Activated CD4-positive, alpha-beta T cell treated with anti-CD3 and anti-CD28 coated beads, Interleukin-2, amount 10 ng/mL, durations not matched to agents 7 days and 5 days (primary cell): Measurements from ENCODE around the gene BMAL1. TPM values are rescaled to one million over a fixed set of nuclear protein-coding genes. Genes with fewer than 3 reads are reported as not detected.
A peak's percentile ranks its signal among the peaks of the same experiment; 100 is the strongest.
"Not testable (repeated sequence)": the region's sequence is repeated elsewhere in the genome, so short reads cannot be mapped to it uniquely, and the experiment has no call there.

ENCODE experiments used
- CTCF ChIA-PET: fragments of 350-600 bp; sonication (Branson Sonifier 250); formaldehyde crosslinking; loops from one replicate; lab custom pipeline; 2021; ENCODE audit warnings: antibody characterized with exemption; lab: Charles Lee
- POLR2A ChIA-PET: fragments of 350-600 bp; sonication (Branson Sonifier 250); formaldehyde crosslinking; loops from one replicate; lab custom pipeline; 2021; ENCODE audit warnings: antibody characterized with exemption; lab: Charles Lee
- DNase-seq: peaks from one replicate; pipeline ENCODE4 v3.0.0-alpha.2; 2020
- H3K27ac Mint-ChIP-seq: one replicate; pipeline ENCODE4 v1.8.0; 2021; ENCODE audit warnings: mild to moderate bottlenecking, moderate library complexity, mixed read lengths
- H3K27me3 Mint-ChIP-seq: one replicate; pipeline ENCODE4 v1.8.0; 2021; ENCODE audit warnings: mixed read lengths
- H3K36me3 Mint-ChIP-seq: one replicate; pipeline ENCODE4 v1.8.0; 2021; ENCODE audit warnings: low read depth, mixed read lengths
- H3K4me1 Mint-ChIP-seq: one replicate; pipeline ENCODE4 v1.8.0; 2021; ENCODE audit warnings: mixed read lengths
- H3K4me3 Mint-ChIP-seq: one replicate; pipeline ENCODE4 v1.8.0; 2021; ENCODE audit warnings: mild to moderate bottlenecking, moderate library complexity, mixed read lengths
- H3K9me3 Mint-ChIP-seq: one replicate; pipeline ENCODE4 v1.8.0; 2021; ENCODE audit warnings: mixed read lengths
- total RNA-seq, 2 experiments: library from RNA; stranded (reverse); gene quantifications; one replicate each; pipeline ENCODE4 v1.2.3, GENCODE V29; 2021

Gene BMAL1
- total RNA-seq, 2 experiments from 2014 or later = 32.0 to 36.9 TPM

GRCh38 chr11:13249992-13250391, 27.6 kb upstream of the BMAL1 start:
- Mint-ChIP-seq H3K4me1 (no peaks in the 10 kb centered on the region), H3K4me3 (no peak overlapping the region), H3K36me3 (no peaks in the 10 kb centered on the region), H3K9me3 (no peaks in the 10 kb centered on the region), H3K27ac (no peak overlapping the region), H3K27me3 (peaks cover 17% of the 10 kb centered on the region)
- POLR2A ChIA-PET = no interaction called here
- CTCF ChIA-PET = interaction anchor here (1.3 to 1.5 kb wide), 3 partner anchors 11 to 96 kb away, joined by 3 to 4 read pairs (median 3); no protein-coding TSS in a partner anchor
- DNase-seq = no peak

GRCh38 chr11:13251966-13252365, 25.6 kb upstream of the BMAL1 start:
- no peak for DNase-seq
- Mint-ChIP-seq H3K9me3 (no peaks in the 10 kb centered on the region), H3K27me3 (peaks cover 5% of the 10 kb centered on the region), H3K4me3 (no peak overlapping the region), H3K27ac (no peak overlapping the region), H3K36me3 (no peaks in the 10 kb centered on the region), H3K4me1 (no peaks in the 10 kb centered on the region)
- ChIA-PET CTCF (interaction anchor here (0.7 to 1.1 kb wide), 3 partner anchors 10 to 109 kb away, joined by 3 read pairs; no protein-coding TSS in a partner anchor), POLR2A (no interaction called here)

DNA sequence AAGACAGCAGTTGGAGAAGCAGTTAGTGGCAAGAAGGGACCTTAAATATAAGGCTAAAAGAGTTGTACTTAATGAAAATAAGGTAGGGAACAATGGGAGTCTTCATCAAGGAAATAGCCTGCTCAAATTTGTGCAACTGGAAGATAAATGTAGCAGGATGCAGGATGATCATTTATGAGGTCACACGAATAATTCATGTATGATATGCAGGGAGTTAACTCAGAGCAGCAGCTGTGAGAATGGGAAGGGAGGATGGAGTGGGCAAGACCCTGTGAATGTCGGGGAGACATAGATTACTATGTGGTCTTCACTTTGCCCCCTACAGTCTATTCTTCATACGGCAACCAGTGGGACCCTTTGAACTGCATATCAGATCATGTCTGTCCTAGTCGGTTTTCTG, 25.2 kb upstream of the BMAL1 start:
- Mint-ChIP-seq H3K36me3 (no peaks in the 10 kb centered on the region), H3K4me3 (no peak overlapping the region), H3K9me3 (no peaks in the 10 kb centered on the region), H3K4me1 (no peaks in the 10 kb centered on the region), H3K27me3 (peaks cover 6% of the 10 kb centered on the region), H3K27ac (no peak overlapping the region)
- ChIA-PET POLR2A (no interaction called here), CTCF (interaction anchor here (1.1 kb wide), 1 partner anchor 10 kb away, joined by 3 read pairs; no protein-coding TSS in a partner anchor)
- DNase-seq = no peak

GRCh38 chr11:13256216-13256615, 21.4 kb upstream of the BMAL1 start:
- ChIA-PET POLR2A (no interaction called here), CTCF (interaction anchor here (1.4 to 1.5 kb wide), 2 partner anchors 18 to 87 kb away, joined by 4 read pairs; no protein-coding TSS in a partner anchor)
- H3K27ac Mint-ChIP-seq = no peak overlapping the region

GRCh38 chr11:13258061-13258460, 19.5 kb upstream of the BMAL1 start:
- H3K27ac Mint-ChIP-seq, DNase-seq, H3K4me3 Mint-ChIP-seq, H3K9me3 Mint-ChIP-seq, POLR2A ChIA-PET, H3K36me3 Mint-ChIP-seq: not testable (repeated sequence)
- CTCF ChIA-PET = interaction anchor here (0.7 to 1.5 kb wide), 5 partner anchors 9 to 109 kb away, joined by 3 read pairs; no protein-coding TSS in a partner anchor
- peaks cover 20% of the 10 kb centered on the region for H3K4me1 Mint-ChIP-seq
- peaks cover 18% of the 10 kb centered on the region for H3K27me3 Mint-ChIP-seq

More at GRCh38 chr11:13256216-13256615, 21.4 kb upstream of the BMAL1 start:
- Mint-ChIP-seq H3K9me3 (no peaks in the 10 kb centered on the region), H3K4me3 (no peak overlapping the region), H3K36me3 (no peaks in the 10 kb centered on the region), H3K27me3 (peaks cover 16% of the 10 kb centered on the region), H3K4me1 (peaks cover 20% of the 10 kb centered on the region)
- DNase-seq = no peak

GRCh38 chr11:13258855-13259254, 18.7 kb upstream of the BMAL1 start:
- H3K4me3 Mint-ChIP-seq = no peak overlapping the region
- H3K27ac Mint-ChIP-seq = no peak overlapping the region
- H3K4me1 Mint-ChIP-seq = peaks cover 20% of the 10 kb centered on the region
- POLR2A ChIA-PET = no interaction called here
- no peaks in the 10 kb centered on the region for H3K9me3 Mint-ChIP-seq
- H3K27me3 Mint-ChIP-seq = peaks cover 21% of the 10 kb centered on the region
- CTCF ChIA-PET = interaction anchor here (0.7 to 1.5 kb wide), 4 partner anchors 13 to 108 kb away, joined by 3 read pairs; no protein-coding TSS in a partner anchor
- no peak for DNase-seq
- H3K36me3 Mint-ChIP-seq = no peaks in the 10 kb centered on the region

- H3K27me3 Mint-ChIP-seq = peaks cover 21% of the 10 kb centered on the region
- H3K4me1 Mint-ChIP-seq = peaks cover 20% of the 10 kb centered on the region
- ChIA-PET CTCF (interaction anchor here (1.0 to 1.5 kb wide), 2 partner anchors 14 to 108 kb away, joined by 3 read pairs; no protein-coding TSS in a partner anchor), POLR2A (no interaction called here)
- no peak for DNase-seq
- H3K4me3 Mint-ChIP-seq = peak overlapping the region; percentile 24
- no peaks in the 10 kb centered on the region for H3K36me3 Mint-ChIP-seq
- no peaks in the 10 kb centered on the region for H3K9me3 Mint-ChIP-seq
- H3K27ac Mint-ChIP-seq = no peak overlapping the region
These were observed 18.2 kb upstream of the BMAL1 start for GRCh38 chr11:13259374-13259773.

DNA sequence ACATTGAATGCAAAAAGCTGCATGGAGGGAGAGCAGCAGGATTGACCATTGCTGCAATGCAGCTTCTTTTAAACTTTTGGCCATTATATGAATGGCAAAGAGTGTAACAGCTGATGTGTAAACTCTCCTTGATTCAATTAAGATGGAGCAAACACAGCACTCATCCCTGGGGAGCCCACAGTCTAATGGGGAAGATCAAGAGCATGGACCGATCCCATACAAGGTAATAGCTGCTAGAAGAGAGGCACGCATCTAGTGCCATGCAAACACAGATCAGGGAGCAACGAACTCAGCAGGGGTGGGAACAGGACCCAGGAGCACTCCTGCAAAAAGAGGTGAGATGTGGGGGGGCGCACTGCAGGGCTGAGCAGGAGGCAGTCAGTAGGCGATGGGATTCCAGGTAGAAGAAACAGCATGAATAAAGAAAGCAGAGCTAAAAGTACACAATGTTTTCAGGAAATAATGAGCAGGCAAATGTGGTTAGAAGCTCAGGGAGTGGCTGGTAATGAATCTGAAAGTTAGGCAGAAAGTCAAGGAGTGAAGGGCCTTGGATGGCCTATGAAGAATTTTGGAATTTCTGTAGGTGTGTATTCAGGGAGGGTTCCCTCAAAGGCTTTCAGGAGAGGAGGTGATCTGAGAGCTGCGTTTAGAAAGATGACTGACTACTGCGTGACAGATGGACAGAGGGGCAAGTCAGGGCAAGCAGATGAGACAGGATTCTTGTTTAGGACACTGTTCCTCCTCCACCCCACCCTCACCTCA, 17.2 kb upstream of the BMAL1 start:
- H3K27me3 Mint-ChIP-seq = peaks cover 30% of the 10 kb centered on the region
- CTCF ChIA-PET = interaction anchor here (1.1 to 1.6 kb wide), 2 partner anchors 10 to 75 kb away, joined by 3 to 4 read pairs; no protein-coding TSS in a partner anchor
- no peaks in the 10 kb centered on the region for H3K9me3 Mint-ChIP-seq
- peaks cover 20% of the 10 kb centered on the region for H3K4me1 Mint-ChIP-seq
- DNase-seq = no peak
- no peak overlapping the region for H3K4me3 Mint-ChIP-seq
- H3K27ac Mint-ChIP-seq = no peak overlapping the region
- POLR2A ChIA-PET = no interaction called here
- no peaks in the 10 kb centered on the region for H3K36me3 Mint-ChIP-seq

GRCh38 chr11:13260963-13261588, 16.5 kb upstream of the BMAL1 start:
- ChIA-PET CTCF (interaction anchor here (1.1 to 1.6 kb wide), 2 partner anchors 11 to 74 kb away, joined by 3 to 4 read pairs; no protein-coding TSS in a partner anchor), POLR2A (no interaction called here)
- Mint-ChIP-seq H3K27ac (no peak overlapping the region), H3K4me1 (peaks cover 20% of the 10 kb centered on the region), H3K36me3 (no peaks in the 10 kb centered on the region), H3K9me3 (no peaks in the 10 kb centered on the region), H3K4me3 (no peak overlapping the region), H3K27me3 (peaks cover 33% of the 10 kb centered on the region)
- DNase-seq = no peak

GRCh38 chr11:13261591-13262061, 16.0 kb upstream of the BMAL1 start:
- no peak for DNase-seq
- Mint-ChIP-seq H3K27ac (no peak overlapping the region), H3K9me3 (no peaks in the 10 kb centered on the region), H3K27me3 (peaks cover 35% of the 10 kb centered on the region), H3K4me3 (no peak overlapping the region), H3K4me1 (peaks cover 20% of the 10 kb centered on the region), H3K36me3 (no peaks in the 10 kb centered on the region)
- CTCF ChIA-PET = interaction anchor here (0.7 to 1.6 kb wide), 3 partner anchors 10 to 74 kb away, joined by 3 to 4 read pairs (median 3); no protein-coding TSS in a partner anchor
- POLR2A ChIA-PET = no interaction called here

GRCh38 chr11:13262096-13262495, 15.5 kb upstream of the BMAL1 start:
- H3K27ac Mint-ChIP-seq = no peak overlapping the region
- no peak for DNase-seq
- H3K4me3 Mint-ChIP-seq = no peak overlapping the region
- H3K36me3 Mint-ChIP-seq = no peaks in the 10 kb centered on the region
- H3K27me3 Mint-ChIP-seq = peaks cover 34% of the 10 kb centered on the region
- ChIA-PET CTCF (interaction anchor here (0.7 to 1.2 kb wide), 3 partner anchors 9 to 44 kb away, joined by 3 read pairs; no protein-coding TSS in a partner anchor), POLR2A (no interaction called here)
- peaks cover 20% of the 10 kb centered on the region for H3K4me1 Mint-ChIP-seq
- no peaks in the 10 kb centered on the region for H3K9me3 Mint-ChIP-seq

GRCh38 chr11:13268791-13269190, 8.8 kb upstream of the BMAL1 start:
- Mint-ChIP-seq H3K27ac (no peak overlapping the region), H3K27me3 (peaks cover 52% of the 10 kb centered on the region), H3K9me3 (no peaks in the 10 kb centered on the region), H3K36me3 (no peaks in the 10 kb centered on the region), H3K4me3 (no peak overlapping the region), H3K4me1 (peaks cover 7% of the 10 kb centered on the region)
- POLR2A ChIA-PET = no interaction called here
- no peak for DNase-seq
- CTCF ChIA-PET = no interaction called here
